K562 (cell line): ENCODE data around the gene USH1G. TPM values are rescaled to one million over a fixed set of nuclear protein-coding genes. Genes with fewer than 3 reads are reported as not detected.

Experiments used
- ASH1L ChIP-seq: fragments of 450-650 bp; IDR thresholded peaks from 2 replicates; pipeline ENCODE4 v1.6.1; 2018; ENCODE audit warnings: borderline replicate concordance, mild to moderate bottlenecking, low read depth; ENCODE audit not compliant: partially characterized antibody
- CHD2 ChIP-seq: IDR thresholded peaks from 2 replicates; pipeline ENCODE4 v1.6.1; 2011; ENCODE audit warnings: low read depth, low read length
- HNRNPH1 ChIP-seq: fragments of 200-400 bp; formaldehyde crosslinking; optimal IDR thresholded peaks from 2 replicates; pipeline ENCODE3; 2017; ENCODE audit warnings: low read depth, mild to moderate bottlenecking, low read length, moderate library complexity
- HNRNPLL ChIP-seq: fragments of 200-400 bp; formaldehyde crosslinking; IDR thresholded peaks from 2 replicates; pipeline ENCODE4 v1.6.1; 2017; ENCODE audit warnings: low read length, low read depth, mild to moderate bottlenecking; ENCODE audit not compliant: poor library complexity, severe bottlenecking
- IFI16 ChIP-seq: fragments of 250-450 bp; sonication (Bioruptor Pico); IDR thresholded peaks from 2 replicates; pipeline ENCODE4 v2.1.2; 2022; ENCODE audit warnings: mild to moderate bottlenecking, inconsistent platforms
- KLF16 ChIP-seq: IDR thresholded peaks from 2 replicates; pipeline ENCODE4 v1.6.1; 2016; ENCODE audit warnings: antibody characterized with exemption
- NFE2 ChIP-seq: IDR thresholded peaks from 2 replicates; pipeline ENCODE4 v1.6.1; 2014; ENCODE audit warnings: antibody characterized with exemption, low read depth
- NFIC ChIP-seq: fragments of 450-650 bp; IDR thresholded peaks from 2 replicates; pipeline ENCODE4 v1.6.1; 2017; ENCODE audit warnings: mild to moderate bottlenecking, inconsistent platforms
- RAD21 ChIP-seq, 2 experiments: fragments of 250-450 bp in 1 of 2; fragments of 450-650 bp in 1 of 2; sonication (Bioruptor Pico) in 1 of 2; formaldehyde crosslinking in 1 of 2; IDR thresholded peaks in 1 of 2; conservative IDR thresholded peaks in 1 of 2; 2 replicates each; pipeline versions ENCODE4 v1.4.0 to v1.8.0; 2020 to 2022; ENCODE audit warnings: mild to moderate bottlenecking in 2 of 2, moderate library complexity in 1 of 2
- TEAD2 ChIP-seq: fragments of 450-650 bp; IDR thresholded peaks from 2 replicates; pipeline ENCODE4 v1.6.1; 2016; ENCODE audit warnings: missing genetic modification characterization, control low read depth, missing compliant biosample characterization
- ZNF24 ChIP-seq: fragments of 450-650 bp; IDR thresholded peaks from 2 replicates; pipeline ENCODE4 v1.6.1; 2016
- ZNF311 ChIP-seq: fragments of 250-450 bp; sonication (Bioruptor Pico); IDR thresholded peaks from 2 replicates; pipeline ENCODE4 v1.4.0; 2020; ENCODE audit warnings: mild to moderate bottlenecking, moderate library complexity
- ZNF717 ChIP-seq: fragments of 250-450 bp; sonication (Bioruptor Pico); IDR thresholded peaks from 2 replicates; pipeline ENCODE4 v1.5.0; 2021
- ZNF830 ChIP-seq: fragments of 250-450 bp; sonication (Bioruptor Pico); IDR thresholded peaks from 2 replicates; pipeline ENCODE4 v1.5.0; 2021; ENCODE audit warnings: mild to moderate bottlenecking
- polyA plus RNA-seq, 8 experiments: library from polyadenylated mRNA; depleted of rRNA in 4 of 8; stranded (reverse) in 5 of 8; unstranded in 3 of 8; fragments of >200 nt; fragmentation: Nextera tagmentation in 2 of 8; fragmentation: Illumina TruSeq in 1 of 8; extraction: Ambion mirVana in 2 of 8; extraction: Trizol in 1 of 8; gene quantifications; 2 replicates each; pipeline versions ENCODE4 v1.2.1 to v1.2.3, GENCODE V29; 2011 to 2014; ENCODE audit warnings: inconsistent platforms in 1 of 8, missing spikeins in 1 of 8
- total RNA-seq, 7 experiments: library from RNA; depleted of rRNA in 6 of 7; stranded (reverse); fragments of >200 nt in 6 of 7; fragmentation: Illumina TruSeq in 2 of 7; extraction: Trizol in 2 of 7; gene quantifications; 2 replicates each; pipeline versions ENCODE4 v1.2.1 to v1.2.3, GENCODE V29; 2011 to 2021; ENCODE audit warnings: low replicate concordance in 1 of 7
- TF ChIP-seq, protein P1 (sequence below): sonication (generic); formaldehyde crosslinking; IDR thresholded peaks from 2 replicates; pipeline ENCODE4 v1.8.1; 2023; ENCODE audit warnings: missing genetic modification reagents, mild to moderate bottlenecking, borderline replicate concordance
- TF ChIP-seq, protein P2 (sequence below): fragments of 250-450 bp; sonication (Bioruptor Pico); IDR thresholded peaks from 2 replicates; pipeline ENCODE4 v1.4.0; 2020
- TF ChIP-seq, protein P3 (sequence below): fragments of 250-450 bp; sonication (Bioruptor Pico); IDR thresholded peaks from 2 replicates; pipeline ENCODE4 v1.5.0; 2021
- TF ChIP-seq, protein P4 (sequence below): IDR thresholded peaks from 3 replicates; pipeline ENCODE4 v1.6.1; 2011; ENCODE audit warnings: borderline replicate concordance, mild to moderate bottlenecking, moderate library complexity; ENCODE audit not compliant: insufficient read length; ENCODE audit errors: extremely low read depth

The USH1G gene
- total and polyA plus RNA-seq, 9 of the 15 experiments (the other 6 are each of a cell fraction or from before 2014, with no cell fraction given), result 0.22 to 1.00 (median 0.64) TPM; not detected in 2

DNA sequence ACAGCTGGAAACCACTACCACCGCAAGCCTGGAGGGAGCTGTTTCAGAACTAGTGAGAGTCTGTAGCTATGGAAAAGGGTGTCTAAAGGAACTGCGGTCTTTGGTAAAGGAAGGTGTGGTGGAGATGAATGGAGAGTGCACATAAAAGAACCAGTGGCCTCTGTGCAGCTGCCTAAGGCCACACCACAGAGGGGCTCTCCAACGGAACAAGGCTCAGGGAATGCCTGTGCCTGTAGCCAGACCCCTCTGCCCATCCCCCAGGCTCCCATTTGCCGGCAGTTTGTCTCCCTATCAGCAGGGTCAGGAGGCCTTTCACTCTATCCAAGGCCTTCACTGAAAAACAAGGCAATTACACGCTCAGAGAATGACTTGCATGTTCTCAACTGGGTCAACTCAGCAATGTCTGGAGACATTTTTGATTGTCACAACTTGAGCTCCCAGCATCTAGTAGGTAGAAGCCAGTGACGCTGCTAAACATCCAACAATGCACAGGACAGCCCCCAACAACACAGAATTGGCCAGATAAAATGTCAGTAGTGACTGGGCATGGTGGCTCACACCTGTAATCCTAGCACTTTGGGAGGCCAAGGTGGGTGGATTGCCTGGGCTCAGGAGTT is 47.0 kb downstream of the USH1G start (continued):
- TF ChIP-seq HNRNPH1 (no peak), TEAD2 (tag) (peak; percentile 63), HNRNPLL (no peak), ZNF24 (peak; percentile 69), RAD21 (CRISPR knock-in tag; conservative IDR thresholded peaks at IDR 0.05 in 1 of 2, IDR thresholded peaks at IDR 0.05 in 1 of 2) (peak in 1 of 2 experiments; percentile 19; a peak in 2 of 4 replicates), NFE2 (peak; percentile 95), ASH1L (no peak), ZNF717 (0 out of 2 replicates have a peak, but pooled peaks have one; percentile 37), KLF16 (no peak), ZNF830 (0 out of 2 replicates have a peak, but pooled peaks have one; percentile 44), IFI16 (no peak), ZNF311 (CRISPR knock-in tag) (peak; percentile 79), CHD2 (peak; percentile 71), NFIC (peak; percentile 33; the same call in 1 of the 2 replicates)
- TF ChIP-seq, protein P1, sequence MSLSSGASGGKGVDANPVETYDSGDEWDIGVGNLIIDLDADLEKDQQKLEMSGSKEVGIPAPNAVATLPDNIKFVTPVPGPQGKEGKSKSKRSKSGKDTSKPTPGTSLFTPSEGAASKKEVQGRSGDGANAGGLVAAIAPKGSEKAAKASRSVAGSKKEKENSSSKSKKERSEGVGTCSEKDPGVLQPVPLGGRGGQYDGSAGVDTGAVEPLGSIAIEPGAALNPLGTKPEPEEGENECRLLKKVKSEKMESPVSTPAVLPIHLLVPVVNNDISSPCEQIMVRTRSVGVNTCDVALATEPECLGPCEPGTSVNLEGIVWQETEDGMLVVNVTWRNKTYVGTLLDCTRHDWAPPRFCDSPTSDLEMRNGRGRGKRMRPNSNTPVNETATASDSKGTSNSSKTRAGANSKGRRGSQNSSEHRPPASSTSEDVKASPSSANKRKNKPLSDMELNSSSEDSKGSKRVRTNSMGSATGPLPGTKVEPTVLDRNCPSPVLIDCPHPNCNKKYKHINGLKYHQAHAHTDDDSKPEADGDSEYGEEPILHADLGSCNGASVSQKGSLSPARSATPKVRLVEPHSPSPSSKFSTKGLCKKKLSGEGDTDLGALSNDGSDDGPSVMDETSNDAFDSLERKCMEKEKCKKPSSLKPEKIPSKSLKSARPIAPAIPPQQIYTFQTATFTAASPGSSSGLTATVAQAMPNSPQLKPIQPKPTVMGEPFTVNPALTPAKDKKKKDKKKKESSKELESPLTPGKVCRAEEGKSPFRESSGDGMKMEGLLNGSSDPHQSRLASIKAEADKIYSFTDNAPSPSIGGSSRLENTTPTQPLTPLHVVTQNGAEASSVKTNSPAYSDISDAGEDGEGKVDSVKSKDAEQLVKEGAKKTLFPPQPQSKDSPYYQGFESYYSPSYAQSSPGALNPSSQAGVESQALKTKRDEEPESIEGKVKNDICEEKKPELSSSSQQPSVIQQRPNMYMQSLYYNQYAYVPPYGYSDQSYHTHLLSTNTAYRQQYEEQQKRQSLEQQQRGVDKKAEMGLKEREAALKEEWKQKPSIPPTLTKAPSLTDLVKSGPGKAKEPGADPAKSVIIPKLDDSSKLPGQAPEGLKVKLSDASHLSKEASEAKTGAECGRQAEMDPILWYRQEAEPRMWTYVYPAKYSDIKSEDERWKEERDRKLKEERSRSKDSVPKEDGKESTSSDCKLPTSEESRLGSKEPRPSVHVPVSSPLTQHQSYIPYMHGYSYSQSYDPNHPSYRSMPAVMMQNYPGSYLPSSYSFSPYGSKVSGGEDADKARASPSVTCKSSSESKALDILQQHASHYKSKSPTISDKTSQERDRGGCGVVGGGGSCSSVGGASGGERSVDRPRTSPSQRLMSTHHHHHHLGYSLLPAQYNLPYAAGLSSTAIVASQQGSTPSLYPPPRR, result no peak
- TF ChIP-seq, protein P2, sequence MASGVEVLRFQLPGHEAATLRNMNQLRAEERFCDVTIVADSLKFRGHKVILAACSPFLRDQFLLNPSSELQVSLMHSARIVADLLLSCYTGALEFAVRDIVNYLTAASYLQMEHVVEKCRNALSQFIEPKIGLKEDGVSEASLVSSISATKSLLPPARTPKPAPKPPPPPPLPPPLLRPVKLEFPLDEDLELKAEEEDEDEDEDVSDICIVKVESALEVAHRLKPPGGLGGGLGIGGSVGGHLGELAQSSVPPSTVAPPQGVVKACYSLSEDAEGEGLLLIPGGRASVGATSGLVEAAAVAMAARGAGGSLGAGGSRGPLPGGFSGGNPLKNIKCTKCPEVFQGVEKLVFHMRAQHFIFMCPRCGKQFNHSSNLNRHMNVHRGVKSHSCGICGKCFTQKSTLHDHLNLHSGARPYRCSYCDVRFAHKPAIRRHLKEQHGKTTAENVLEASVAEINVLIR, result 0 out of 2 replicates have a peak, but pooled peaks have one; percentile 37
- TF ChIP-seq, protein P3, sequence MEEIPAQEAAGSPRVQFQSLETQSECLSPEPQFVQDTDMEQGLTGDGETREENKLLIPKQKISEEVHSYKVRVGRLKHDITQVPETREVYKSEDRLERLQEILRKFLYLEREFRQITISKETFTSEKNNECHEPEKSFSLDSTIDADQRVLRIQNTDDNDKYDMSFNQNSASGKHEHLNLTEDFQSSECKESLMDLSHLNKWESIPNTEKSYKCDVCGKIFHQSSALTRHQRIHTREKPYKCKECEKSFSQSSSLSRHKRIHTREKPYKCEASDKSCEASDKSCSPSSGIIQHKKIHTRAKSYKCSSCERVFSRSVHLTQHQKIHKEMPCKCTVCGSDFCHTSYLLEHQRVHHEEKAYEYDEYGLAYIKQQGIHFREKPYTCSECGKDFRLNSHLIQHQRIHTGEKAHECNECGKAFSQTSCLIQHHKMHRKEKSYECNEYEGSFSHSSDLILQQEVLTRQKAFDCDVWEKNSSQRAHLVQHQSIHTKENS (CRISPR knock-in tag), result no peak
- TF ChIP-seq, protein P4, sequence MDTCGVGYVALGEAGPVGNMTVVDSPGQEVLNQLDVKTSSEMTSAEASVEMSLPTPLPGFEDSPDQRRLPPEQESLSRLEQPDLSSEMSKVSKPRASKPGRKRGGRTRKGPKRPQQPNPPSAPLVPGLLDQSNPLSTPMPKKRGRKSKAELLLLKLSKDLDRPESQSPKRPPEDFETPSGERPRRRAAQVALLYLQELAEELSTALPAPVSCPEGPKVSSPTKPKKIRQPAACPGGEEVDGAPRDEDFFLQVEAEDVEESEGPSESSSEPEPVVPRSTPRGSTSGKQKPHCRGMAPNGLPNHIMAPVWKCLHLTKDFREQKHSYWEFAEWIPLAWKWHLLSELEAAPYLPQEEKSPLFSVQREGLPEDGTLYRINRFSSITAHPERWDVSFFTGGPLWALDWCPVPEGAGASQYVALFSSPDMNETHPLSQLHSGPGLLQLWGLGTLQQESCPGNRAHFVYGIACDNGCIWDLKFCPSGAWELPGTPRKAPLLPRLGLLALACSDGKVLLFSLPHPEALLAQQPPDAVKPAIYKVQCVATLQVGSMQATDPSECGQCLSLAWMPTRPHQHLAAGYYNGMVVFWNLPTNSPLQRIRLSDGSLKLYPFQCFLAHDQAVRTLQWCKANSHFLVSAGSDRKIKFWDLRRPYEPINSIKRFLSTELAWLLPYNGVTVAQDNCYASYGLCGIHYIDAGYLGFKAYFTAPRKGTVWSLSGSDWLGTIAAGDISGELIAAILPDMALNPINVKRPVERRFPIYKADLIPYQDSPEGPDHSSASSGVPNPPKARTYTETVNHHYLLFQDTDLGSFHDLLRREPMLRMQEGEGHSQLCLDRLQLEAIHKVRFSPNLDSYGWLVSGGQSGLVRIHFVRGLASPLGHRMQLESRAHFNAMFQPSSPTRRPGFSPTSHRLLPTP, result no peak
